CD4-positive, alpha-beta T cell (primary cell): Measurements from ENCODE around the gene FTCDNL1. TPM values are rescaled to one million over a fixed set of nuclear protein-coding genes. Genes with fewer than 3 reads are reported as not detected.

Experiments used
- ATAC-seq: fragments of 200-7000 bp; cut with Tn5 transposase; one replicate; pipeline ENCODE4 v1.10.0; 2022; ENCODE audit warnings: mild to moderate bottlenecking; ENCODE audit not compliant: poor library complexity
- CTCF ChIA-PET: fragments of 350-600 bp; sonication (Branson Sonifier 250); formaldehyde crosslinking; loops from one replicate; lab custom pipeline; 2021; ENCODE audit warnings: antibody characterized with exemption, inconsistent platforms; lab: Charles Lee
- POLR2A ChIA-PET: fragments of 350-600 bp; sonication (Branson Sonifier 250); formaldehyde crosslinking; loops from one replicate; lab custom pipeline; 2021; ENCODE audit warnings: antibody characterized with exemption, inconsistent platforms; lab: Charles Lee
- DNase-seq, 14 experiments: peaks; one replicate each; pipeline ENCODE4 v3.0.0-alpha.2; 2013 to 2020; ENCODE audit warnings: mixed read lengths in 2 of 14
- H3K27ac ChIP-seq, 2 donors: one replicate each; pipeline versions ENCODE4 v1.5.1 to v1.7.0; 2013; ENCODE audit warnings: low read length in 2 of 2, low read depth in 1 of 2, mild to moderate bottlenecking in 1 of 2
- H3K27me3 ChIP-seq, 2 experiments: 1 replicate in 1 of 2; 2 replicates in 1 of 2; pipeline versions ENCODE4 v1.6.1 to v1.7.0; 2013; ENCODE audit warnings: low read length in 2 of 2, control low read depth in 1 of 2, mild to moderate bottlenecking in 1 of 2, moderate library complexity in 1 of 2; ENCODE audit not compliant: insufficient read depth in 2 of 2, control insufficient read depth in 1 of 2
- H3K36me3 ChIP-seq: one replicate; pipeline ENCODE4 v1.6.1; 2013; ENCODE audit warnings: low read length, control low read depth; ENCODE audit not compliant: insufficient read depth
- H3K4me1 ChIP-seq: one replicate; pipeline ENCODE4 v1.6.1; 2013; ENCODE audit warnings: low read length, control low read depth; ENCODE audit not compliant: insufficient read depth
- H3K4me3 ChIP-seq: one replicate; pipeline ENCODE4 v1.5.1; 2013; ENCODE audit warnings: mild to moderate bottlenecking, low read length, moderate library complexity
- H3K9me3 ChIP-seq, 2 experiments: 1 replicate in 1 of 2; 2 replicates in 1 of 2; pipeline versions ENCODE4 v1.6.1 to v1.7.0; 2013; ENCODE audit warnings: low read length in 2 of 2, mild to moderate bottlenecking in 2 of 2, control low read depth in 1 of 2, moderate library complexity in 1 of 2; ENCODE audit not compliant: control insufficient read depth in 1 of 2, insufficient read depth in 1 of 2
- H3K27ac Mint-ChIP-seq: one replicate; pipeline ENCODE4 v1.8.0; 2020; ENCODE audit warnings: mixed read lengths
- H3K27me3 Mint-ChIP-seq: one replicate; pipeline ENCODE4 v1.8.0; 2021; ENCODE audit warnings: mixed read lengths
- H3K36me3 Mint-ChIP-seq: one replicate; pipeline ENCODE4 v1.8.0; 2021; ENCODE audit warnings: low read depth, mixed read lengths
- H3K4me1 Mint-ChIP-seq: one replicate; pipeline ENCODE4 v1.8.0; 2021; ENCODE audit warnings: low read depth, mixed read lengths
- H3K4me3 Mint-ChIP-seq: one replicate; pipeline ENCODE4 v1.8.0; 2020; ENCODE audit warnings: mild to moderate bottlenecking, mixed read lengths
- H3K9me3 Mint-ChIP-seq: one replicate; pipeline ENCODE4 v1.8.0; 2020; ENCODE audit warnings: mixed read lengths
- intact Hi-C, 2 experiments: fragments of 100-400 bp; cut with DNase I in 1 of 2; cut with micrococcal nuclease in 1 of 2; formaldehyde crosslinking; loops; one replicate each; pipeline versions ENCODE4 v1.15.1 to v1.9.0; 2023 to 2025; cut with DNase I, micrococcal nuclease
- total RNA-seq, 174 experiments: library from RNA in 2 of 174; stranded (reverse) in 2 of 174; gene quantifications; one replicate each; pipeline ENCODE4 v1.2.3 and lab custom pipeline; 2021 to 2026
- TF ChIP-seq, protein P1 (sequence below): fragments of 200-600 bp; IDR thresholded peaks from one replicate; pipeline ENCODE4 v1.8.0; 2022; ENCODE audit warnings: antibody characterized with exemption, mild to moderate bottlenecking

The FTCDNL1 gene
- total RNA-seq, 2 experiments from 2014 or later: 0.78 to 1.3 TPM

DNA sequence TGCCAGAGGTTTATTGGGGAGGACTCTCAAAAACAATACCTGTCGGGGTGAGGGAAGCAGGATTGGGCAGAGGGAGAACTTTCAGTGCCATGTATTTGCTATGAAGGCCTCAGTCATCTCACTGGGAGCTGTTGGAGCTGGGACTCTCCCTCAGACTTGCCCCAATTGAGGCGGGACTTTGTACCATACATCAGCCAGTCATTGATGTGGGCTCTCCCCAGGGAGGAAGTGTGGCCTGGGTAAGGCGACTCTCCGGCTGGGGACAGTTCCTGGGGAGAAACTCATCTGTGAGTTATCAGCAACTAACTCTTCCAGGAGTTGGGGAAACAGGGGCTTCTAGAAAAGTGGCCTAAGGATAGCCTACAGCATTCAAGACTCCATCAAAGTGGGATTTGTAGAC, 66.5 kb downstream of the FTCDNL1 start:
- no peaks in the 10 kb centered on the region for H3K36me3 ChIP-seq
- CTCF ChIA-PET: no interaction called here
- DNase-seq: no peak
- Mint-ChIP-seq H3K9me3 (no peaks in the 10 kb centered on the region), H3K27me3 (no peaks in the 10 kb centered on the region), H3K4me1 (no peaks in the 10 kb centered on the region), H3K4me3 (no peak overlapping the region), H3K36me3 (no peaks in the 10 kb centered on the region), H3K27ac (no peak overlapping the region)
- TF ChIP-seq, protein P1, sequence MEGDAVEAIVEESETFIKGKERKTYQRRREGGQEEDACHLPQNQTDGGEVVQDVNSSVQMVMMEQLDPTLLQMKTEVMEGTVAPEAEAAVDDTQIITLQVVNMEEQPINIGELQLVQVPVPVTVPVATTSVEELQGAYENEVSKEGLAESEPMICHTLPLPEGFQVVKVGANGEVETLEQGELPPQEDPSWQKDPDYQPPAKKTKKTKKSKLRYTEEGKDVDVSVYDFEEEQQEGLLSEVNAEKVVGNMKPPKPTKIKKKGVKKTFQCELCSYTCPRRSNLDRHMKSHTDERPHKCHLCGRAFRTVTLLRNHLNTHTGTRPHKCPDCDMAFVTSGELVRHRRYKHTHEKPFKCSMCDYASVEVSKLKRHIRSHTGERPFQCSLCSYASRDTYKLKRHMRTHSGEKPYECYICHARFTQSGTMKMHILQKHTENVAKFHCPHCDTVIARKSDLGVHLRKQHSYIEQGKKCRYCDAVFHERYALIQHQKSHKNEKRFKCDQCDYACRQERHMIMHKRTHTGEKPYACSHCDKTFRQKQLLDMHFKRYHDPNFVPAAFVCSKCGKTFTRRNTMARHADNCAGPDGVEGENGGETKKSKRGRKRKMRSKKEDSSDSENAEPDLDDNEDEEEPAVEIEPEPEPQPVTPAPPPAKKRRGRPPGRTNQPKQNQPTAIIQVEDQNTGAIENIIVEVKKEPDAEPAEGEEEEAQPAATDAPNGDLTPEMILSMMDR: no peak
- H3K4me3 ChIP-seq: no peak overlapping the region
- H3K4me1 ChIP-seq: no peaks in the 10 kb centered on the region
- H3K9me3 ChIP-seq: no peaks in the 10 kb centered on the region
- ATAC-seq: no peak
- no peak overlapping the region for H3K27ac ChIP-seq
- POLR2A ChIA-PET: no interaction called here
- H3K27me3 ChIP-seq: no peaks in the 10 kb centered on the region
- intact Hi-C loops: no loop called here

DNA sequence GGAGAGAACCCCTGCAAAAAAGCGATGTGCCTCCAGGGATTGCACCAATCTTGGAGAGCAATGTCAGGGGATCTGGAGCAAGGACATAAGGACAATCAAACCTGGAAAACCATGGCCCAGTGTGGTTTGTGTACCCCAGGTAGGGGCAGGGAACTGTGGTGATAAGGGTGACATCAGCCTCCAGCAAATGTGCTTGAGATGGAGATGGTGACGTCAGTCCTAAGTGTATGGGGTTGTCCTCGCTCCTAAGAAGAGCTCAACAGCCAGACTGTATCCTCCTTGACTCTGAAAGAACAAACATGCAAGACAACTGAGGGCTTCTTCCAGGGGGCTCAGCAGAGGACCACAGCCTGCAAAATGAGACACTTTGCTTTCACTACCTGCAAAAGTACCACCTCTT, 71.4 kb downstream of the FTCDNL1 start:
- no peaks in the 10 kb centered on the region for H3K4me1 ChIP-seq
- no peaks in the 10 kb centered on the region for H3K9me3 Mint-ChIP-seq
- ChIA-PET POLR2A (no interaction called here), CTCF (no interaction called here)
- H3K27me3 Mint-ChIP-seq: no peaks in the 10 kb centered on the region
- H3K4me1 Mint-ChIP-seq: no peaks in the 10 kb centered on the region
- no peak overlapping the region for H3K4me3 Mint-ChIP-seq
- intact Hi-C loops: no loop called here
- ATAC-seq (no peak), DNase-seq (no peak)
- H3K9me3 ChIP-seq: no peaks in the 10 kb centered on the region
- H3K27me3 ChIP-seq: no peaks in the 10 kb centered on the region
- no peaks in the 10 kb centered on the region for H3K36me3 ChIP-seq
- no peaks in the 10 kb centered on the region for H3K36me3 Mint-ChIP-seq
- no peak overlapping the region for H3K4me3 ChIP-seq
- no peak overlapping the region for H3K27ac ChIP-seq
- no peak overlapping the region for H3K27ac Mint-ChIP-seq
- TF ChIP-seq, protein P1: no peak

DNA sequence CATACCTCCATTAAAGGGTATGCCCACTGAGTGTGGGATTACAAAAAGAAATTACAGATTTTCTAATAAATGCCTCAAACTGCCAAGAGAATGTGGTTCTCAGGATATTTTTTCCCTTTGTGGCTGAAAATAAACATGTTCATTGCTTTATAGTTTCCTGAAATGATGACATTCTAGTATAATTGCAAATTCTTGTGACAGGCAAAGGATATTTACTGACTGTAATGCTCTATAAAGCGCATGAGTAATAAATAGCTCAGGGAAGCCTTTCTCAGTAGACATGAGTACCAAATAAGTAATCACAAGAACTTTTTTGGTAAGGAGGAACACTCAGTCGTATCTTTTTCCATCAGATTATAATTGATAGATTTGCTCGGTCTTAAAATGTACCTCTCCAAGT, 72.3 kb downstream of the FTCDNL1 start:
- DNase-seq (no peak), ATAC-seq (no peak)
- no peaks in the 10 kb centered on the region for H3K27me3 ChIP-seq
- Mint-ChIP-seq H3K4me3 (no peak overlapping the region), H3K4me1 (no peaks in the 10 kb centered on the region), H3K36me3 (no peaks in the 10 kb centered on the region), H3K27ac (no peak overlapping the region), H3K27me3 (peaks cover 6% of the 10 kb centered on the region), H3K9me3 (no peaks in the 10 kb centered on the region)
- TF ChIP-seq, protein P1: no peak
- no peak overlapping the region for H3K4me3 ChIP-seq
- H3K36me3 ChIP-seq: no peaks in the 10 kb centered on the region
- ChIA-PET POLR2A (no interaction called here), CTCF (no interaction called here)
- H3K27ac ChIP-seq: no peak overlapping the region
- no peaks in the 10 kb centered on the region for H3K9me3 ChIP-seq
- H3K4me1 ChIP-seq: no peaks in the 10 kb centered on the region
- intact Hi-C loops: no loop called here
